PFSK-1 (cell line): ENCODE measurements around the gene SCN4B.

Experiments
- POLR2AphosphoS5 ChIP-seq: IDR thresholded peaks from 2 replicates; pipeline ENCODE4 v1.6.1; 2012; ENCODE audit warnings: low read depth, mild to moderate bottlenecking, control low read depth, low read length, moderate library complexity
- REST ChIP-seq, 2 experiments: IDR thresholded peaks; 2 replicates each; pipeline versions ENCODE4 v1.6.1 to v1.8.0; 2011 to 2012; ENCODE audit warnings: low read depth in 2 of 2, low read length in 2 of 2, control low read depth in 1 of 2, inconsistent platforms in 1 of 2, mild to moderate bottlenecking in 1 of 2, moderate library complexity in 1 of 2; ENCODE audit not compliant: insufficient read depth in 1 of 2
- TAF1 ChIP-seq: IDR thresholded peaks from 2 replicates; pipeline ENCODE4 v1.6.1; 2012; ENCODE audit warnings: low read length, control low read depth, borderline replicate concordance; ENCODE audit not compliant: insufficient read depth

GRCh38 chr11:118155776-118156530 is 3.3 kb upstream of the SCN4B start:
- TF ChIP-seq POLR2AphosphoS5 (no peak), REST (IDR thresholded peaks at IDR 0.05; ENCODE audit: insufficient read depth in 1 of 2, low read depth in 2 of 2, low read length in 2 of 2) (no peak), TAF1 (no peak)
